ENCODE results near the gene GPR137.

- TF ChIP-seq POLR2AphosphoS5 (IDR thresholded peaks at IDR 0.05; ENCODE audit: borderline replicate concordance, low read depth, low read length) (no peak), EZH2 (IDR thresholded peaks at IDR 0.05) (no peak), FOXP2 (optimal IDR thresholded peaks at IDR 0.05; ENCODE audit: control extremely low read depth, extremely low read length, insufficient read depth) (no peak)
Measured at GRCh38 chr11:64291752-64292459, 6.3 kb downstream of the GPR137 start.

Data from SK-N-MC (cell line).